Globus pallidus (tissue), 1 donor: ENCODE results near the gene NOTCH3.

ENCODE experiments used
- DNase-seq: peaks from one replicate; pipeline ENCODE4 v3.0.0-alpha.2; 2015; ENCODE audit warnings: low spot score

The NOTCH3 gene

GRCh38 chr19:15159251-15159650 lies 41.5 kb downstream of the NOTCH3 start:
- DNase-seq: no peak

GRCh38 chr19:15156391-15156790 lies 44.4 kb downstream of the NOTCH3 start:
- DNase-seq: no peak

- no peak for DNase-seq
Observed at GRCh38 chr19:15155296-15155695, 45.5 kb downstream of the NOTCH3 start.

- DNase-seq: no peak
Observed at GRCh38 chr19:15154002-15154612, 46.7 kb downstream of the NOTCH3 start.

GRCh38 chr19:15149737-15150136 lies 51.1 kb downstream of the NOTCH3 start:
- DNase-seq: no peak

GRCh38 chr19:15147090-15147489 lies 53.7 kb downstream of the NOTCH3 start:
- no peak for DNase-seq

GRCh38 chr19:15144046-15144646 lies 56.6 kb downstream of the NOTCH3 start:
- no peak for DNase-seq

- DNase-seq: no peak
Observed at GRCh38 chr19:15142313-15142712, 58.5 kb downstream of the NOTCH3 start.

- DNase-seq: no peak
Observed at GRCh38 chr19:15141143-15141542, 59.7 kb downstream of the NOTCH3 start.

GRCh38 chr19:15138427-15138826 lies 62.4 kb downstream of the NOTCH3 start:
- no peak for DNase-seq

- DNase-seq: no peak
Observed at GRCh38 chr19:15137777-15138176, 63.0 kb downstream of the NOTCH3 start.

GRCh38 chr19:15136234-15136954 lies 64.4 kb downstream of the NOTCH3 start:
- no peak for DNase-seq

GRCh38 chr19:15129856-15130585 lies 70.8 kb downstream of the NOTCH3 start:
- no peak for DNase-seq

- DNase-seq: no peak
Observed at GRCh38 chr19:15128162-15128770, 72.5 kb downstream of the NOTCH3 start.

- DNase-seq: no peak
Observed at GRCh38 chr19:15126131-15126910, 74.5 kb downstream of the NOTCH3 start.

- peak; percentile 96 for DNase-seq
Observed at GRCh38 chr19:15125232-15126067, 75.3 kb downstream of the NOTCH3 start.

- DNase-seq: peak; percentile 24
Observed at GRCh38 chr19:15124572-15125231, 76.1 kb downstream of the NOTCH3 start.

- DNase-seq: peak; percentile 77
Observed at GRCh38 chr19:15123900-15124299, 76.9 kb downstream of the NOTCH3 start.

GRCh38 chr19:15123031-15123890 lies 77.5 kb downstream of the NOTCH3 start:
- no peak for DNase-seq
